ENCODE results near the gene SIT1. TPM values are rescaled to one million over a fixed set of nuclear protein-coding genes. Genes with fewer than 3 reads are reported as not detected.

Gene SIT1
- total RNA-seq, 1 donor from 2014 or later: 0.52 TPM

GRCh38 chr9:35606138-35606504, 44.6 kb downstream of the SIT1 start:
- DNase-seq (ENCODE audit: low spot score): no peak

- DNase-seq (ENCODE audit: low spot score): no peak
Observed at GRCh38 chr9:35605351-35606137, 45.2 kb downstream of the SIT1 start.

GRCh38 chr9:35604578-35605350, 46.0 kb downstream of the SIT1 start, which contains the start of gene TESK1:
TSS of gene TESK1 (plus strand) at chr9:35605262. CDS start at chr9:35605620, 358 bp downstream.
- peak; percentile 83 for DNase-seq (ENCODE audit: low spot score)

GRCh38 chr9:35603986-35604577, 46.6 kb downstream of the SIT1 start:
- peak; percentile 100 for DNase-seq (ENCODE audit: low spot score)

- peak; percentile 77 for DNase-seq (ENCODE audit: low spot score)
Observed at GRCh38 chr9:35603506-35603985, 47.2 kb downstream of the SIT1 start.

GRCh38 chr9:35599763-35600604, 50.7 kb downstream of the SIT1 start:
- DNase-seq (ENCODE audit: low spot score): no peak

Other genes starting within 250 kb of the SIT1 start
- gene RUSC2, start 160.8 kb downstream of the SIT1 start, total RNA-seq: 29.8 TPM
- gene TESK1, start 45.7 kb downstream of the SIT1 start, total RNA-seq: 25.6 TPM
- gene CD72, start 32.5 kb downstream of the SIT1 start, total RNA-seq: 2.0 TPM
- 3,373 TPM for gene RMRP, start 7.1 kb upstream of the SIT1 start, total RNA-seq
- gene CCDC107, start 7.4 kb upstream of the SIT1 start, total RNA-seq: 22.4 TPM
- 1.0 TPM for gene ARHGEF39, start 14.3 kb upstream of the SIT1 start, total RNA-seq
- gene CA9, start 23.0 kb upstream of the SIT1 start, total RNA-seq: not detected
- 559 TPM for gene TPM2, start 39.0 kb upstream of the SIT1 start, total RNA-seq
- gene TLN1, start 81.3 kb upstream of the SIT1 start, total RNA-seq: 340 TPM
- 30.7 TPM for gene CREB3, start 81.7 kb upstream of the SIT1 start, total RNA-seq
- 108 TPM for gene GBA2, start 98.3 kb upstream of the SIT1 start, total RNA-seq
- gene RGP1, start 98.4 kb upstream of the SIT1 start, total RNA-seq: 34.3 TPM
- gene MSMP, start 103.3 kb upstream of the SIT1 start, total RNA-seq: not detected
- gene NPR2, start 140.7 kb upstream of the SIT1 start, total RNA-seq: 21.8 TPM
- gene SPAG8, start 161.3 kb upstream of the SIT1 start, total RNA-seq: 6.4 TPM
- 40.5 TPM for gene HINT2, start 164.1 kb upstream of the SIT1 start, total RNA-seq
- 0.26 TPM for gene FAM221B, start 177.8 kb upstream of the SIT1 start, total RNA-seq
- gene TMEM8B, start 178.3 kb upstream of the SIT1 start, total RNA-seq: 32.3 TPM
- gene OR13J1, start 219.5 kb upstream of the SIT1 start, total RNA-seq: not detected

Data from ureter (tissue), 1 donor.